Left lung (tissue), 10 donors: ENCODE data around the gene SYK. TPM values are rescaled to one million over a fixed set of nuclear protein-coding genes. Genes with fewer than 3 reads are reported as not detected.

Experiments
- ATAC-seq: fragments of 200-7000 bp; cut with Tn5 transposase; one replicate; pipeline ENCODE4 v1.9.1; 2020; ENCODE audit warnings: moderate library complexity
- DNase-seq, 4 donors: peaks; one replicate each; pipeline ENCODE4 v3.0.0-alpha.2; 2013 to 2020
- H3K27ac ChIP-seq, 2 donors: fragments of 200-600 bp; sonication (generic) in 1 of 2; one replicate each; pipeline versions ENCODE4 v1.5.0 to v1.8.0; 2020 to 2021
- H3K27me3 ChIP-seq, 2 donors: fragments of 200-600 bp; sonication (generic) in 1 of 2; one replicate each; pipeline versions ENCODE4 v1.5.0 to v1.8.0; 2020 to 2021
- H3K36me3 ChIP-seq, 2 donors: fragments of 200-600 bp; sonication (generic) in 1 of 2; one replicate each; pipeline versions ENCODE4 v1.5.0 to v1.8.0; 2020 to 2021
- H3K4me1 ChIP-seq, 2 donors: fragments of 200-600 bp; one replicate each; pipeline ENCODE4 v1.8.0; 2021
- H3K4me3 ChIP-seq, 2 donors: fragments of 200-600 bp; sonication (generic) in 1 of 2; one replicate each; pipeline versions ENCODE4 v1.5.0 to v1.8.0; 2020 to 2021; ENCODE audit warnings: mild to moderate bottlenecking in 1 of 2
- H3K9me3 ChIP-seq, 2 donors: fragments of 200-600 bp; sonication (generic) in 1 of 2; one replicate each; pipeline versions ENCODE4 v1.5.0 to v1.8.0; 2020 to 2021
- intact Hi-C, 2 donors: fragments of 100-400 bp; cut with DNase I; formaldehyde crosslinking; loops; one replicate each; pipeline versions ENCODE4 v1.11.2 to v1.14.2; 2022
- polyA plus RNA-seq, 6 donors: library from polyadenylated mRNA; unstranded; fragments of 120-200 nt; gene quantifications; one replicate each; pipeline ENCODE4 v1.2.1, GENCODE V29; 2013; ENCODE audit not compliant: insufficient read length in 6 of 6
- total RNA-seq, 2 donors: library from RNA; stranded (reverse); fragmentation: NEBNext Ultra II Directional; extraction: Animal tissue kit (Norgen Biotek cat#: 25700); gene quantifications; one replicate each; pipeline ENCODE4 v1.2.1, GENCODE V29; 2021
- TF ChIP-seq, protein P1 (sequence below), 2 donors: fragments of 200-600 bp; sonication (generic) in 1 of 2; IDR thresholded peaks; one replicate each; pipeline versions ENCODE4 v1.5.0 to v1.8.0; 2021; ENCODE audit warnings: antibody characterized with exemption in 2 of 2
- donor health status: DM: no; HTN: yes; CAD: no.
- donor health status: DM: no; HTN: no; CAD: no.

Gene SYK
- total and polyA plus RNA-seq, 8 donors = 16.0 to 91.8 (median 19.6) TPM

DNA sequence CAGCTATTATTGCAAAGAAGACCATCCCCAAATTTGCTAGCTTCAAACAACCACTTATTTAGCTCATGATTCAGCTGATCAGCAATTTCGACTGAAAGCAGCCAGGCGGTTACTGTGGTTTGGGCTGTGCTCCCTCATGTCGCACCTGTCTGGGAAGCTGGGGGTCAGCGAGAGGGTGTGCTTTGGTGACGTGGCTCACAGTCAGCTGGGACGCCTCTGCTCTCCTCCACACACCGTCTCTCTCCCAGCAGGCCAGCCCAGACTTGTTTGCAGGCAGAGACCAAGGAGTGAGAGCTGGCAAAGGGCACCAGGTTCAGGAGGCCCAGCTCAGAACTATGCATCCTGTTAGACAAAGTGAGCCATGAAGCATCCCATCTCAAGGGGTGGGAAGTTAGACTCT, 140.9 kb downstream of the SYK start:
- intact Hi-C loops = no loop called here
- Histone ChIP-seq H3K36me3 (no peaks in the 10 kb centered on the region), H3K27me3 (peaks cover 0 to 20% of the 10 kb centered on the region in 2 donors), H3K4me3 (no peak overlapping the region), H3K4me1 (no peaks in the 10 kb centered on the region), H3K27ac (no peak overlapping the region), H3K9me3 (no peaks in the 10 kb centered on the region)
- TF ChIP-seq, protein P1, sequence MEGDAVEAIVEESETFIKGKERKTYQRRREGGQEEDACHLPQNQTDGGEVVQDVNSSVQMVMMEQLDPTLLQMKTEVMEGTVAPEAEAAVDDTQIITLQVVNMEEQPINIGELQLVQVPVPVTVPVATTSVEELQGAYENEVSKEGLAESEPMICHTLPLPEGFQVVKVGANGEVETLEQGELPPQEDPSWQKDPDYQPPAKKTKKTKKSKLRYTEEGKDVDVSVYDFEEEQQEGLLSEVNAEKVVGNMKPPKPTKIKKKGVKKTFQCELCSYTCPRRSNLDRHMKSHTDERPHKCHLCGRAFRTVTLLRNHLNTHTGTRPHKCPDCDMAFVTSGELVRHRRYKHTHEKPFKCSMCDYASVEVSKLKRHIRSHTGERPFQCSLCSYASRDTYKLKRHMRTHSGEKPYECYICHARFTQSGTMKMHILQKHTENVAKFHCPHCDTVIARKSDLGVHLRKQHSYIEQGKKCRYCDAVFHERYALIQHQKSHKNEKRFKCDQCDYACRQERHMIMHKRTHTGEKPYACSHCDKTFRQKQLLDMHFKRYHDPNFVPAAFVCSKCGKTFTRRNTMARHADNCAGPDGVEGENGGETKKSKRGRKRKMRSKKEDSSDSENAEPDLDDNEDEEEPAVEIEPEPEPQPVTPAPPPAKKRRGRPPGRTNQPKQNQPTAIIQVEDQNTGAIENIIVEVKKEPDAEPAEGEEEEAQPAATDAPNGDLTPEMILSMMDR (IDR thresholded peaks at IDR 0.05) = no peak
- no peak for ATAC-seq
- no peak for DNase-seq

DNA sequence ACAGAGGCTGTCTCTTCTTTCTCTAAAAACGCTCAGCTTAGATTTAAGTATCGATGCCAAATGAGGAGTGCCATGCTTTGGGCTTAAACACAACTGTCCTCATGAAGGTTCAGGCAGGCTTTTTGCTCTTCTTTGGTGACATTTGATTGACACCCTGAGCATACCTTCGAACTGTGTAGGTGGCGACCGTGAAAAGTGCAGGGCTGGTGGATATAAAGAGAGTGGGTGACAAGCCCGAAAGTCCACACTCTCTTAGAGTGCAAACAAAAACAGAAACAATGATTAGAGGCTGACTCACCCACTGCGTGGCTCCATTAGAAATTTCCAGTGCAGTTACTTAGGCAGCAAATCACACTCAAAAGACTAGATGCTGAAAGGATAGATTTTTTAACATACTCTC, 141.7 kb downstream of the SYK start:
- TF ChIP-seq, protein P1 (IDR thresholded peaks at IDR 0.05) = no peak
- Histone ChIP-seq H3K27me3 (peaks cover 0 to 20% of the 10 kb centered on the region in 2 donors), H3K4me1 (no peaks in the 10 kb centered on the region), H3K27ac (no peak overlapping the region), H3K36me3 (no peaks in the 10 kb centered on the region), H3K4me3 (no peak overlapping the region), H3K9me3 (no peaks in the 10 kb centered on the region)
- no peak for DNase-seq
- intact Hi-C loops = no loop called here
- no peak for ATAC-seq

DNA sequence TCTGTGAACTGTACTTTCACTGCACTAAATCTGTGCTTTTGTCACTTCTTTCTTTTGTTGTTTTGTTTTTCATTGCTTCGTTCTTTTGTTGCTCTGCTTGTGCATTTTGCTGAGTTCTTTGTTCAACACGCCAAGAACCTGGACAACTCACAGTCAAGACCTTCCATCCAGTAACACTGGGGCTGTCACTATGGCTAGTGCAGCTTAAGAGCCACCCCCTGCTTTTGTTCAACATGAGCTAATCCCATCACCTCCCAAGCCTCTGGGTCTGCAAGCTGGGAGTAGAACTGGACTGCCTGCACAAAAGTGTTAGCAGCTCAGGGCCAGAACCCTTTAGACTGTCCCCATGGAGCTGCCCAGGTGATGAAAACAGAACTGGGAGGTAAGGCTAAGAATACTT, 143.7 kb downstream of the SYK start:
- intact Hi-C loops = no loop called here
- no peak overlapping the region for H3K27ac ChIP-seq
- no peaks in the 10 kb centered on the region for H3K9me3 ChIP-seq
- H3K4me1 ChIP-seq = no peaks in the 10 kb centered on the region
- TF ChIP-seq, protein P1 (IDR thresholded peaks at IDR 0.05) = no peak
- H3K4me3 ChIP-seq = no peak overlapping the region
- ATAC-seq = no peak
- peaks cover 0 to 20% of the 10 kb centered on the region in 2 donors for H3K27me3 ChIP-seq
- no peaks in the 10 kb centered on the region for H3K36me3 ChIP-seq
- DNase-seq = no peak

DNA sequence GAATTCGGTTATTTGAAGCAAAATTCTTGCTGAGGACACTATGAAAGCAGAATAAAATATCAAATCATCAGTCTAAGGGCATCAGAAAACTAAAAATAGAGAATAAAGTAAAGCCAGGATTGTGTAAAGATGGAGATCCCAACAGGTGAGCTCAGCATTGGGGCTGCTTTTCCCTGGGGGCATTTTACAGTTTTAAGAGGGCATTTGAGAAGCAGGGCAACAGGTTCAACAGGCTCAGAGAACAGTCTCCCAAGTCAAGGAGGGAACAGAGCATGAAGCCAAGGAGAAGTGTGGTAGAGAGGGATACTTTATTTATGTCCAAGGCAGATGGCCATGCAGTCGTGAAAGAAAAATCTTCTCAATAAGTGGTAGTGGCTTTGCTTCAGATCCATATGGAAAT, 145.4 kb downstream of the SYK start:
- Histone ChIP-seq H3K27ac (no peak overlapping the region), H3K27me3 (peaks cover 0 to 24% of the 10 kb centered on the region in 2 donors), H3K36me3 (no peaks in the 10 kb centered on the region), H3K9me3 (no peaks in the 10 kb centered on the region), H3K4me3 (no peak overlapping the region), H3K4me1 (no peaks in the 10 kb centered on the region)
- intact Hi-C loops = no loop called here
- TF ChIP-seq, protein P1 (IDR thresholded peaks at IDR 0.05) = no peak
- ATAC-seq = no peak
- peak in 1 of 4 donors; percentile 53 for DNase-seq

Other genes with a start within 250 kb of the SYK start
- gene DIRAS2, start 159.0 kb upstream of the SYK start, total RNA-seq = under 1 TPM in 1 of 2 donors, not detected in 1; 0.05 TPM
- under 1 TPM; 0.43 to 0.79 (median 0.58) TPM for gene DIRAS2, start 159.0 kb upstream of the SYK start, polyA plus RNA-seq